Karpas-422 (cell line): Measurements from ENCODE around the gene ARHGAP29. TPM values are rescaled to one million over a fixed set of nuclear protein-coding genes. Genes with fewer than 3 reads are reported as not detected.

Experiments
- DNase-seq: peaks from one replicate; pipeline ENCODE4 v3.0.0-alpha.2; 2015
- H2AFZ ChIP-seq: fragments of 200-600 bp; sonication (generic); 2 replicates; pipeline ENCODE4 v1.6.1; 2014; ENCODE audit warnings: antibody characterized with exemption, low read length, mixed read lengths
- H3K27ac ChIP-seq: fragments of 200-600 bp; sonication (generic); 2 replicates; pipeline ENCODE4 v1.5.1; 2014; ENCODE audit warnings: mild to moderate bottlenecking, low read length, moderate library complexity
- H3K27me3 ChIP-seq: fragments of 200-600 bp; sonication (generic); 2 replicates; pipeline ENCODE4 v1.6.1; 2014; ENCODE audit warnings: low read length, mixed read lengths
- H3K36me3 ChIP-seq: fragments of 200-600 bp; sonication (generic); 2 replicates; pipeline ENCODE4 v1.6.1; 2014; ENCODE audit warnings: low read length, mixed read lengths; ENCODE audit not compliant: insufficient read depth
- H3K4me1 ChIP-seq: fragments of 200-600 bp; sonication (generic); 2 replicates; pipeline ENCODE4 v1.6.1; 2014; ENCODE audit warnings: mild to moderate bottlenecking, low read length, mixed read lengths
- H3K4me2 ChIP-seq: fragments of 200-600 bp; sonication (generic); 2 replicates; pipeline ENCODE4 v1.6.1; 2014; ENCODE audit warnings: low read length, low read depth, mild to moderate bottlenecking; ENCODE audit not compliant: poor library complexity, severe bottlenecking
- H3K4me3 ChIP-seq: fragments of 200-600 bp; sonication (generic); 2 replicates; pipeline ENCODE4 v1.5.1; 2014; ENCODE audit warnings: mild to moderate bottlenecking, antibody characterized with exemption, low read length, mixed read lengths
- H3K79me2 ChIP-seq: fragments of 200-600 bp; sonication (generic); 2 replicates; pipeline ENCODE4 v1.6.1; 2014; ENCODE audit warnings: mild to moderate bottlenecking, low read length, mixed read lengths
- H3K9ac ChIP-seq: fragments of 200-600 bp; sonication (generic); 2 replicates; pipeline ENCODE4 v1.6.0; 2014; ENCODE audit warnings: low read length
- H3K9me2 ChIP-seq: fragments of 200-600 bp; sonication (generic), shearing (Covaris generic); replicated peaks from 2 replicates; pipeline ENCODE4 v1.6.0; 2014; ENCODE audit warnings: mild to moderate bottlenecking, low read length, moderate library complexity; ENCODE audit not compliant: insufficient read depth
- H3K9me3 ChIP-seq: fragments of 300-700, 200-600 bp; sonication (generic); 2 replicates; pipeline ENCODE4 v1.6.1; 2014; ENCODE audit warnings: low read length, mixed read lengths
- H4K20me1 ChIP-seq: fragments of 200-600 bp; sonication (generic); 2 replicates; pipeline ENCODE4 v1.6.1; 2014; ENCODE audit warnings: mild to moderate bottlenecking, antibody characterized with exemption, low read length, low read depth; ENCODE audit not compliant: insufficient read depth
- total RNA-seq: library from RNA; depleted of rRNA; stranded (reverse); fragments of >200 nt; shearing (Covaris generic); gene quantifications from 2 replicates; pipeline ENCODE4 v1.2.3, GENCODE V29; 2014; ENCODE audit warnings: low replicate concordance

The ARHGAP29 gene
- total RNA-seq, 1 experiment from 2014 or later, result 0.48 TPM

GRCh38 chr1:94225845-94226244 lies 11.5 kb downstream of the ARHGAP29 start:
- Histone ChIP-seq H2AFZ (no peak overlapping the region), H3K4me3 (no peak overlapping the region), H3K9ac (no peak overlapping the region), H3K9me2 (no peaks in the 10 kb centered on the region), H3K4me1 (no peaks in the 10 kb centered on the region), H4K20me1 (no peaks in the 10 kb centered on the region), H3K36me3 (no peaks in the 10 kb centered on the region), H3K27me3 (no peaks in the 10 kb centered on the region), H3K79me2 (no peaks in the 10 kb centered on the region), H3K4me2 (no peak overlapping the region), H3K27ac (no peak overlapping the region), H3K9me3 (no peaks in the 10 kb centered on the region)
- DNase-seq, result no peak

DNA sequence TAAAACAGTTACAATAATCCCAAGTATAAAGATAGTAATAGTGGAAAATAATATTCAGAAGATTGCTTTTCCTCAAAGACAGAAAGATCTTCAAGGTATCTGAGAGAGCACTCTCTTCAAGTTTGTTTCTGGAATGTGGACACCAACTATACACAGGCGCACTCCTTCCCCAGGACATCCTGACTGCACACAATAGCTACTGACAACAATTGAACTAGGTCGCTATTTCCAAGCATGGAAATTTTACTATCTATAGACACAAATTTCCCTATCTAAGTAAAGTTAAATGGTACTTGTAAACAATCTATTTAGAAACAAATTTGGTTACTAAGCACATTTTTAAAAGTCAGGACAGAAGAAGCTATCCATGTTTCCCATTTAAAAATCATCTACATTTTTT lies 19.1 kb downstream of the ARHGAP29 start:
- H3K27ac ChIP-seq, result no peak overlapping the region
- no peaks in the 10 kb centered on the region for H3K79me2 ChIP-seq
- DNase-seq, result no peak
- H4K20me1 ChIP-seq, result no peaks in the 10 kb centered on the region
- no peaks in the 10 kb centered on the region for H3K36me3 ChIP-seq
- H3K9me2 ChIP-seq, result no peaks in the 10 kb centered on the region
- no peaks in the 10 kb centered on the region for H3K27me3 ChIP-seq
- H3K9me3 ChIP-seq, result no peaks in the 10 kb centered on the region
- no peak overlapping the region for H3K4me2 ChIP-seq
- no peak overlapping the region for H2AFZ ChIP-seq
- H3K4me1 ChIP-seq, result no peaks in the 10 kb centered on the region
- no peak overlapping the region for H3K4me3 ChIP-seq
- H3K9ac ChIP-seq, result no peak overlapping the region

GRCh38 chr1:94215955-94216354 lies 21.4 kb downstream of the ARHGAP29 start:
- DNase-seq, result no peak
- no peaks in the 10 kb centered on the region for H3K27me3 ChIP-seq
- H3K36me3 ChIP-seq, result no peaks in the 10 kb centered on the region
- no peaks in the 10 kb centered on the region for H3K9me3 ChIP-seq
- H3K4me3 ChIP-seq, result no peak overlapping the region
- H3K79me2 ChIP-seq, result no peaks in the 10 kb centered on the region
- H3K4me1 ChIP-seq, result no peaks in the 10 kb centered on the region
- H3K27ac ChIP-seq, result no peak overlapping the region
- H2AFZ ChIP-seq, result no peak overlapping the region
- no peak overlapping the region for H3K9ac ChIP-seq
- no peak overlapping the region for H3K4me2 ChIP-seq
- no peaks in the 10 kb centered on the region for H3K9me2 ChIP-seq
- H4K20me1 ChIP-seq, result no peaks in the 10 kb centered on the region

DNA sequence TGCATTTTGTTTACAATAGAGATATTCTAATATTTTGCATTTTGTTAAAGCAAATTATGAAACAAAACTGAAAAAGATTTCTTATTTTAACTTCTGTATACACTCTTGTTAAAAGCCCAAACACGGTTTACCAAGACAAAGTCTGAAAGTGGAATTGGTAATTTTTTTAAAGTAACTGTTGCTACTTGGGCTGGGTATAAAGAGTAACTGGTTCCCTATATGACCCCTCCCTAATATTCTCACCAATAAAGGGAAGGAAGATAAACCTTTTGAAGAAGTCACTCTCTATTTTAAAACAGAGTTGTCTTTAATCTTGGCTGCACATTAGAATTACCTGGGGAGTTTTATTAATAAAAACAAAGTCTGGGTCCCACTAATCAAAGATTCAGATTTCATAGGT lies 27.4 kb downstream of the ARHGAP29 start:
- no peaks in the 10 kb centered on the region for H3K79me2 ChIP-seq

GRCh38 chr1:94209425-94209824 lies 28.0 kb downstream of the ARHGAP29 start:
- no peaks in the 10 kb centered on the region for H3K4me1 ChIP-seq
- H3K4me2 ChIP-seq, result no peak overlapping the region
- no peaks in the 10 kb centered on the region for H3K9me2 ChIP-seq
- no peaks in the 10 kb centered on the region for H3K79me2 ChIP-seq
- no peak overlapping the region for H3K27ac ChIP-seq
- no peak overlapping the region for H2AFZ ChIP-seq
- H3K27me3 ChIP-seq, result no peaks in the 10 kb centered on the region
- DNase-seq, result no peak
- no peaks in the 10 kb centered on the region for H4K20me1 ChIP-seq
- H3K4me3 ChIP-seq, result no peak overlapping the region
- no peaks in the 10 kb centered on the region for H3K9me3 ChIP-seq
- no peak overlapping the region for H3K9ac ChIP-seq
- H3K36me3 ChIP-seq, result no peaks in the 10 kb centered on the region

More for the DNA sequence above, 27.4 kb downstream of the ARHGAP29 start:
- H3K36me3 ChIP-seq, result no peaks in the 10 kb centered on the region
- H4K20me1 ChIP-seq, result no peaks in the 10 kb centered on the region
- H3K4me3 ChIP-seq, result no peak overlapping the region
- DNase-seq, result no peak
- no peaks in the 10 kb centered on the region for H3K9me3 ChIP-seq
- H3K27me3 ChIP-seq, result no peaks in the 10 kb centered on the region
- no peak overlapping the region for H2AFZ ChIP-seq
- no peak overlapping the region for H3K4me2 ChIP-seq
- no peak overlapping the region for H3K27ac ChIP-seq
- H3K9ac ChIP-seq, result no peak overlapping the region
- H3K9me2 ChIP-seq, result no peaks in the 10 kb centered on the region
- H3K4me1 ChIP-seq, result no peaks in the 10 kb centered on the region

DNA sequence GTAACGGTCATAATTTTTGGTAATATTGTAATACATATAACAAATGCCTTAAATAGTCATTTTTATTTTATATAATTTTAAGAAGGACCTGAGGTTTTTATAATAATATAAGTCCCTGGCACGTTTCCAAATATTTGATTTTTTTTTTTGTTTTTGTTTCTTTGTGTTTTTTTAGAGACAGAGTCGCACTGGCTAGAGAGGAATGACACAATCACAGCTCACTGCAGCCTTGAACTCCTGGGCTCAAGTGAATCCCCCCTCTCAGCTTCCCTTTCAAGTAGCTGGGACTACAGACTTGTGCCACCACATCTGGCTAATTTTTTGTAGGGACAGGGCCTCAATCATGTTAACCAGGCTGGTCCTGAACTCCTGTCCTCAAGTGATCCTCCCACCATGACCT lies 29.7 kb downstream of the ARHGAP29 start:
- Histone ChIP-seq H3K27me3 (no peaks in the 10 kb centered on the region), H2AFZ (no peak overlapping the region), H3K27ac (no peak overlapping the region), H3K9ac (no peak overlapping the region), H3K79me2 (no peaks in the 10 kb centered on the region), H3K4me1 (no peaks in the 10 kb centered on the region), H3K9me2 (no peaks in the 10 kb centered on the region), H4K20me1 (no peaks in the 10 kb centered on the region), H3K4me3 (no peak overlapping the region), H3K9me3 (no peaks in the 10 kb centered on the region), H3K36me3 (no peaks in the 10 kb centered on the region), H3K4me2 (no peak overlapping the region)
- DNase-seq, result no peak

- Histone ChIP-seq H3K9ac (no peak overlapping the region), H3K79me2 (no peaks in the 10 kb centered on the region), H3K4me1 (no peaks in the 10 kb centered on the region), H4K20me1 (no peaks in the 10 kb centered on the region), H3K27me3 (no peaks in the 10 kb centered on the region), H3K9me3 (no peaks in the 10 kb centered on the region), H3K27ac (no peak overlapping the region), H3K36me3 (no peaks in the 10 kb centered on the region), H2AFZ (no peak overlapping the region), H3K4me3 (no peak overlapping the region), H3K4me2 (no peak overlapping the region), H3K9me2 (no peaks in the 10 kb centered on the region)
- DNase-seq, result no peak
These were observed 31.7 kb downstream of the ARHGAP29 start for GRCh38 chr1:94205639-94206038.

- no peak overlapping the region for H2AFZ ChIP-seq
- H3K27ac ChIP-seq, result no peak overlapping the region
These were observed 35.1 kb downstream of the ARHGAP29 start for GRCh38 chr1:94202241-94202640.

DNA sequence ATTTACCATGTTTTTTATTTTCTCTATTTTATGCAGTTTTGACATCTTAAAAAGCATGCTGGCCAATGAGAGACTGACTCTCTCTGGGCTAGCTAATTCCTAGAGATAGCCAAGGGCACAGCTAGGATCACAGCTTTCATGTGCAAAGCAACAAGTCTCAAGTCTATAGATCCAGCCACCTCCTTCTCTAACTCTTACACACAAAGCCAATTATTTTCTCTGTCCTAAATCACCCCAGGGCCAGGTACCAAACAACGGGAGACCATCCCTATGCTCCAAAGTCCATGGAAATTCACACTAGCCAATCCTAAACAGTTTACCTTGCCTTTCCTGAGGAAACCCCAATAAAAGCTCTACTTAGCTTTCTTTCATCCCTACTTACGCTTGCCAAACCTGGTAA lies 38.0 kb downstream of the ARHGAP29 start:
- Histone ChIP-seq H3K4me1 (no peaks in the 10 kb centered on the region), H3K4me2 (no peak overlapping the region), H3K9me3 (no peaks in the 10 kb centered on the region), H2AFZ (no peak overlapping the region), H3K36me3 (no peaks in the 10 kb centered on the region), H3K27me3 (no peaks in the 10 kb centered on the region), H3K79me2 (no peaks in the 10 kb centered on the region), H3K9ac (no peak overlapping the region), H4K20me1 (no peaks in the 10 kb centered on the region), H3K9me2 (no peaks in the 10 kb centered on the region), H3K27ac (no peak overlapping the region), H3K4me3 (no peak overlapping the region)
- no peak for DNase-seq

More at GRCh38 chr1:94202241-94202640, 35.1 kb downstream of the ARHGAP29 start:
- no peak overlapping the region for H3K9ac ChIP-seq
- H3K4me2 ChIP-seq, result no peak overlapping the region
- H3K9me2 ChIP-seq, result no peaks in the 10 kb centered on the region
- no peak overlapping the region for H3K4me3 ChIP-seq
- H3K9me3 ChIP-seq, result no peaks in the 10 kb centered on the region
- DNase-seq, result no peak
- no peaks in the 10 kb centered on the region for H3K36me3 ChIP-seq
- no peaks in the 10 kb centered on the region for H3K27me3 ChIP-seq
- no peaks in the 10 kb centered on the region for H4K20me1 ChIP-seq
- no peaks in the 10 kb centered on the region for H3K4me1 ChIP-seq
- H3K79me2 ChIP-seq, result no peaks in the 10 kb centered on the region
